Dermis microvascular lymphatic vessel endothelial cell (primary cell): ENCODE results near the gene IFNA1. TPM values are rescaled to one million over a fixed set of nuclear protein-coding genes. Genes with fewer than 3 reads are reported as not detected.
"Not testable (repeated sequence)": the region's sequence is repeated elsewhere in the genome, so short reads cannot be mapped to it uniquely, and the experiment has no call there.

Experiments used
- DNase-seq, 2 donors: peaks; one replicate each; pipeline versions ENCODE4 v3.0.0 to v3.0.0-alpha.2; 2010; ENCODE audit warnings: low read depth in 2 of 2
- total RNA-seq: library from RNA; depleted of rRNA; stranded (reverse); fragments of >200 nt; gene quantifications from 2 replicates; pipeline ENCODE4 v1.2.1, GENCODE V29; 2014

The IFNA1 gene
- not detected in 2 replicates for total RNA-seq

DNA sequence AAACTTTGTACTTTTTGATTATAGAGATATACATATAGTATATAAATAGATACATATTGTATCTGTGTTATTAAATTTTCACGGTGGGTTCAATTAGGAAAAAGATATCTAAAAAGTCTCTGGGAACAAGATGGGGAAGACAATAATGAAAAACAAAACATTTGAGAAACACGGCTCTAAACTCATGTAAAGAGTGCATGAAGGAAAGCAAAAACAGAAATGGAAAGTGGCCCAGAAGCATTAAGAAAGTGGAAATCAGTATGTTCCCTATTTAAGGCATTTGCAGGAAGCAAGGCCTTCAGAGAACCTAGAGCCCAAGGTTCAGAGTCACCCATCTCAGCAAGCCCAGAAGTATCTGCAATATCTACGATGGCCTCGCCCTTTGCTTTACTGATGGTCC is at the start of gene IFNA1:
IFNA1 (plus strand) TSS at position 301 of the 400 bp plus-strand sequence; CDS start at position 370, 69 bp downstream.
- DNase-seq, result no peak

DNA sequence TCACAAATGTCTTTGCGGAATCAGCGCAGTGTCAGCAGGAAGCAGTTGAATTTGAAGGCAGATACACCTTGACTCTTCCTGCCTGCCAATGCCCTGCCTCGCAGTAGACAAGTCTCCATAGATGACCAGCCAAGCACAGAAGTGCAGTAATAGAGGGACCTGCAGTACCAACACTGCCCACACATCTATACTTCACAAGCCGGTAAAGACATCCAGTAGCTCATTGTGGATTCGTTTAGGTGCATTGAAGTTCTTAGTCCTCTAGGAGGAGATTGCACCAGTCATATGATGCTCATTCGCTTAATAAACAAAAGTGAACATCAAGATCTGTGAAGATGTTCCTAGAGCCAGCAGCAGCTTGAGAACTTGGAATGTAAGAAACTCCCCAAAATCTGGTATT is 48.0 kb upstream of the IFNA1 start:
- peak in 1 of 2 donors; percentile 3 for DNase-seq

- peak; percentile 12 to 44 for DNase-seq
Measured at GRCh38 chr9:21395778-21396717, 44.2 kb upstream of the IFNA1 start.

DNA sequence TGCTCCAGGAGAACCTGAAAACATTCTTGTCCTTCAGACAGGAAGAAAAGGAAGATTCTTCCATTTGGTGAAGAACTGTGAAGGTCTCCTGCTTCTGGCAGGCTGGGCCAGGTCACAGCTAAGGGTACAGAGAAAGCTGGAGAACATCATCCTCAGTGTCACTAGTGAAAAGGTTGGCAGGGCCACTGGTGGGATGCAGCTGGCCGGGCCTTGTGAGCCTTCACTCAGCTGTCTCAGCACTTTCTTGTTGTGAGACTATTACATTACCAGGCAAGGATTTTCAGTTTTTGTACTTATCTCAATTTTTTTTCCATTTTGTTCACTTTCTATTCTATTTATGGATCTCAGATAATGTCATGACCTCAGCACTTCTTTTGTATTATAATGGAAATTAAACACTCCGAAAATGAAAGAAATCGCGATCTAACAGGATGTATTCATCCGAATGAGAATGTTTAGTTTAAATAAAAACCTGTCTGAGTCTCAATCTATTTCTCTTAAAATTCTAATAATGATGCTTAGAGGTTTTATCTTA is 41.2 kb upstream of the IFNA1 start:
- DNase-seq, result no peak

DNA sequence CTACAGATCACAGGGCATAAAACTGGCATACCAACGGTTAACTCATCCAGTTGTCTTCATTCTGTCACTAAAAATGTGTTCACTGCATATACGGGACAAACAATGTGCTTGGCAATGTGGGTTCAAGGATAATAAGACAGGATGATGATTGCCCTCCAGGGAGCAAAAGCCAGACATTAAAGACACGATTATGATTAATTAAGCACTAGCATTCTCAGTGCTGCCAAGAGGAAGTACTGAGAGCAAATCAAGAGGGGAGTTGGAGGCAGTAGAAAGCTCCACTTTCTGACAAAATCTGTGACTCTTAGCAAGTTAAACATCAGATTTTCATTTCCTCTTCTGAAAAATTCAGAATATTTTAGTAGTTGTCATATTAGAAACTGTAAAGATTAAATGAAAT is 40.3 kb upstream of the IFNA1 start:
- DNase-seq, result no peak

- DNase-seq, result no peak
Measured at GRCh38 chr9:21402386-21403251, 37.6 kb upstream of the IFNA1 start.

DNA sequence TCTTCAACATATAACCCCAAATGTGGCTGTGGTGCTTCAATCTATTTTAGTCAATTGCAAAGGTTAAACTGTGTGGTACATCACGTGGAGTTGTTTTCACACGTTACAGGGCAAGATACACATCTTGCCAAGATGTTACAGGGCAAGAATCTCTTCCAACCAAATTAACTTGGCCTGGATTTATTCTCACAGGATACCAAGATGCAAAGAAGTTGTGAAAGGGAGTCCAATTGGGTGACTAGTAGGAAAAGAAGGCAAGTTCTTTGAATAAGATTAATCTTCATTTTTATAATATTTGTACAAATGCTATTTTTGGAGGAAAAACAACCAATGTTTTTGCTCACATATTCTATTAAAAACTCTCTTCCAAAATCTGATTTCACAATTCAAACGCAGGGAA is 36.1 kb upstream of the IFNA1 start:
- no peak for DNase-seq

DNA sequence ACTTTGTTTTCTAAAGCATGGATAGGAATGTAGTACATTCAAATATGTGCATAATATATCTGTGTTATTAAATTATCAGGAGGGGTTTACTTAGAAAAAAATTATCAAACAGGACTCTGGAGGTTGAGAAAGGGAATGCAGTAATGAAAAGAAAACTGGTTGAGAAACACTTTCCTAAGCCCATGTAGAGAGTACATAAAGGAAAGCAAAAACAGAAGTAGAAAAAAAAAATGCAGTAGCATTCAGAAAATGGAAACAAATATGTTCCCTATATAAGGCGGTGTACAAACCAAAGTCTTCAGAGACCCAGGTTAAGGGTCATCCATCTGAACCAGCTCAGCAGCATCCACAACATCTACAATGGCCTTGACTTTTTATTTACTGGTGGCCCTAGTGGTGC is 31.4 kb upstream of the IFNA1 start, which contains the start of gene IFNA8:
IFNA8 (plus strand) TSS at position 301 of the 400 bp plus-strand sequence; CDS start at position 361, 60 bp downstream.
- no peak for DNase-seq

- no peak for DNase-seq
Measured at GRCh38 chr9:21412107-21412506, 28.1 kb upstream of the IFNA1 start.

DNA sequence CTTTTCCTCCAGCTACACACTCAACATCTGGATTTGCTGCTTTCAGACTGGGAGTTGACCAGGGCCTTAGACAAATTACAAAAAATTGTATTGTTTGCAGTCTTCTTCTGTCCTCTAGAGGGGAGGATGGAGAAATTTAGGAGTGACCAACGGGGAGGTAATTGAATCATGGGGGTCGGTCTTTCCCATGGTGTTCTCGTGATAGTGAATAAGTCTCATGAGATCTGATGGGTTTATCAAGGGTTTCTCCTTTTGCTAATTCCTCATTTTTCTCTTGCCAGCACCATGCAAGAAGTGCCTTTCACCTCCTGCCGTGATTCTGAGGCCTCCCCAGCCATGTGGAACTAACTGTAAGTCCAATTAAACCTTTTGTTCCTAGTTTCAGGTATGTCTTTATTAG is 27.1 kb upstream of the IFNA1 start:
- DNase-seq, result no peak

GRCh38 chr9:21413624-21414023 is 26.6 kb upstream of the IFNA1 start:
- DNase-seq, result no peak

- no peak for DNase-seq
Measured at GRCh38 chr9:21414220-21414940, 25.9 kb upstream of the IFNA1 start.

DNA sequence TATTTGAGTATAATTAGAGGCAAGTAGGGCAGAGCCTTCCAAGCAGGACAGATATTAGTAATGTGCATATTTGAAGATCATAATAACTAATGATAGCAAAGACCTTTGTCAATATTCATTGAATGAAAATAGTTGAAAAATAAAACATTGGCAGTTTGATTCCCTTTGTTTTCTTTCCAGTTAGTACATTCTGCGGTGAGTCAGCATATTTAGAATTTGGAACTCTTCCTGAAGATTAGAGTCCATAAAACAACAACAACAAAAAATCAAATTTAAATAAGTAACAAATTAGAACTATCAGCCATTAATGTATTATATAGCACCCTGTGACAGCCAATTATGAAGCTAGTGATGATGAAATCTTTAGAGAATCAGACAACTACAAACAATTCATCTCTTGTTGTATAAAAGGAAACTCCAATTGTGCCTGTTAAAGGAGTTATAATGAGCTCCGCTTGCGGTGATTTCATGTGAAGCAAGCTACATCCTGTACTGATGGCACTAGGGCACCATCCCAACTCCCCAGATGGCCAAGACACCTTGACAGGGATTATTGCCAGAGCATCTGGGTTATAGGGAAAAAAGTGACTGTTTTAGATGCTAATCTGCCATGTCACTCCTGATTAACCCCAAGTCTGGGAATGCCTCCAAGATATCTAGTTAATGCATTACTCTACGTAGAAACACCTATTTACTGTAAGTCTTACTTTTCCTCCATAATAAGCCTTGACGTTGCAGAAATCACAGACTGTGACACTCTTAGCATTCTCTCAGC is 24.6 kb upstream of the IFNA1 start:
- no peak for DNase-seq

DNA sequence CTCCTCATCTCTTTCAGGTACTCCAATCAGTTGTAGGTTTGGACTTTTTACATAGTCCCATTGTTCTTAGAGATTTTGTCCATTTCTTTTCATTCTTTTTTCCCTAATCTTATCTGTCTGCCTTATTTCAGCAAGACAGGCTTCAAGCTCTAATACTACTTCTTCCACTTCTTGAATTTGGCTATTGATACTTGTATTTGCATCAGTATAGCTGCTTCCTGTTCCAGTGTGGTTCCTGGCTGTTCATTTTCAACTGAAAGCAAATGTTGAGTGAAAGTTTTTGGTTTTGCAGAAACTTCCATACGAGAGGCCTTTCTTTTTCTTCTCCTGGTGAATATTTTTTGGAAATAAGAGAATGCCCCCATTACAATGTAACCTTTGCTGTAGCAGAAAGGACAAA is 12.0 kb upstream of the IFNA1 start:
- DNase-seq, result no peak

- no peak for DNase-seq
Measured at GRCh38 chr9:21429191-21429590, 11.0 kb upstream of the IFNA1 start.

GRCh38 chr9:21432672-21433425 is 7.4 kb upstream of the IFNA1 start:
- no peak for DNase-seq

GRCh38 chr9:21434202-21435014 is 5.8 kb upstream of the IFNA1 start:
- peak; percentile 46 to 75 for DNase-seq

DNA sequence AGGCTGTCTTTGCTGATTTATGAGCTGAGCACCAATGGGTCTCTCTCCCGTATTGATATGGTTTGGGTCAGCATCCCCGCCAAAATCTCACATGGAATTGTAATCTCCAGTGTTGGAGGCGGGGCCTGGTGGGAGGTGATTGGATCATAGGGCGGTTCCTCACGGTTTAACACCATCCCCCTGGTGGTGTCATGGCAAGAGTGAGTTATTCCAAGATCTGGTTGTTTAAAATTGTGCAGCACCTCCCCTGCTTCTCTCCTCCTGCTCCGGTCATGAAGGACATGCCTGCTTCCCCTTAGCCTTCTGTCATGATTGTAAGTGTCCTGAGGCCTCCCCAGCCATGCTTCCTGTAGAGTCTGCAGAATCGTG is 5.2 kb upstream of the IFNA1 start:
- not testable (repeated sequence) for DNase-seq
